ENCODE results near the gene KCNH8. TPM values are rescaled to one million over a fixed set of nuclear protein-coding genes. Genes with fewer than 3 reads are reported as not detected.

The KCNH8 gene
- total RNA-seq, 2 donors from 2014 or later = 0.46 to 3.4 TPM

DNA sequence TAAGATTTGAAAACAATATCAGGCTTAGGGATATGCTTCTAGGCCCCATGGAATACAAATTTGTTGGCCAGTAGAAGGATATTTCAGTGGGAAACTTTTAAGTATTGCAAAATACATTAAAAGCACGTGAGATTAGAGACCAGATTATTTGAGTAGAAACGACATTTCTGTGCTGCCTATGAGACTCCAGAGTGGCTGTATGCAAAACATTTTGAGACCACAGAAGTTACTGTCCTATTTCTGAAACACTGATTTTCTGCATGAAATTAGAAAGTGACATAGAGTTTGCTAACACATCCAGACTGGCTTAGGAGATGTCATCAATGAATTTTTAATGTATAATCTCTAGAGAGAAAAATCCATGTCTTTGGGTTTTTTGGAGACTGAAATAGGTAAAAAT lies 99.8 kb downstream of the KCNH8 start:
- DNase-seq (ENCODE audit: low spot score) = no peak
- Histone ChIP-seq H3K4me3 (no peak overlapping the region), H3K27ac (no peak overlapping the region), H3K9me3 (no peaks in the 10 kb centered on the region), H3K36me3 (no peaks in the 10 kb centered on the region), H3K27me3 (replicated peaks; ENCODE audit: insufficient read depth) (no peaks in the 10 kb centered on the region), H3K4me1 (replicated peaks) (no peaks in the 10 kb centered on the region)
- WGBS = 78% methylated on average over 2 of the region's 2 CpGs
- intact Hi-C loops (cut with DNase I) = no loop called here
- TF ChIP-seq POLR2AphosphoS5 (IDR thresholded peaks at IDR 0.05) = no peak
- TF ChIP-seq POLR2A (IDR thresholded peaks at IDR 0.05) = no peak
- TF ChIP-seq CTCF (IDR thresholded peaks at IDR 0.05) = no peak

- 92% methylated on average over 1 of the region's 1 CpG for WGBS
- H3K4me3 ChIP-seq = no peak overlapping the region
- DNase-seq (ENCODE audit: low spot score) = no peak
- intact Hi-C loops (cut with DNase I) = no loop called here
- TF ChIP-seq POLR2A (IDR thresholded peaks at IDR 0.05) (no peak), CTCF (IDR thresholded peaks at IDR 0.05) (no peak), POLR2AphosphoS5 (IDR thresholded peaks at IDR 0.05) (no peak)
- H3K27me3 ChIP-seq (replicated peaks; ENCODE audit: insufficient read depth) = no peaks in the 10 kb centered on the region
- no peaks in the 10 kb centered on the region for H3K36me3 ChIP-seq
- H3K4me1 ChIP-seq (replicated peaks) = no peaks in the 10 kb centered on the region
- no peak overlapping the region for H3K27ac ChIP-seq
- no peaks in the 10 kb centered on the region for H3K9me3 ChIP-seq
Observed at GRCh38 chr3:19248767-19249166, 100.5 kb downstream of the KCNH8 start.

DNA sequence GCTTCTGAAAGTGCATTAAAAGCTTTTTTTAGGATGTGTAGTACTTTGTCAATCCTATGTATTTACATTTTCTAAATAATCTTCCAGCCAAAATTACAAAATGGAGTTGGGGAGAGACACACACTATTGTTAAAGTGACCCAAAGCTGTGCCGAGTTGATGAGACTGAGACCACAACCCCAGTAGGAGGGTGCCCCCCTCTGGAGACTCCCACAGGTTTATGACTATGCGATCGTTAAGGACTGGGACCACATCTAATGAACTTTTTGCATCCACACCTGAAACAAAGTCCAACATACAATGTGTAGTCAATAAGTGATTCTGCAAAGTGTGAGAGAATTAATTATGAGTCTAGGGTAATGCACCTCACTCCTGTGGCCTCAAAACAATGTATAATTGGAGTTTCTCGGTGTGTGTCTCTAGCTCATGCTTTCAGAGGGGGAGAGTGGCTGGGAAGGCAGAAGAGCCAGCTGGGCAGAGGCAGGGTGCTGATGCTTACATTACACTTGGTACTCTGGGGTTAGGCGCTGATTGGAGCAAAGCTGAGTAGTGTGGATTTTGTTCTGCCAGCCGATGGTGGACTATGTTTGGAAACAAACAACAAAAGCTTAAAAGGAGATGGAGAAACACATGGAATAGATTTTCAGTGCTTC lies 102.8 kb downstream of the KCNH8 start:
- TF ChIP-seq POLR2A (IDR thresholded peaks at IDR 0.05) (no peak), CTCF (IDR thresholded peaks at IDR 0.05) (no peak), POLR2AphosphoS5 (IDR thresholded peaks at IDR 0.05) (no peak)
- no peaks in the 10 kb centered on the region for H3K4me1 ChIP-seq (replicated peaks)
- no peak overlapping the region for H3K4me3 ChIP-seq
- no peaks in the 10 kb centered on the region for H3K27me3 ChIP-seq (replicated peaks; ENCODE audit: insufficient read depth)
- 75% methylated on average over 6 of the region's 6 CpGs for WGBS
- DNase-seq (ENCODE audit: low spot score) = no peak
- H3K9me3 ChIP-seq = no peaks in the 10 kb centered on the region
- no peaks in the 10 kb centered on the region for H3K36me3 ChIP-seq
- no peak overlapping the region for H3K27ac ChIP-seq
- intact Hi-C loops (cut with DNase I) = no loop called here

DNA sequence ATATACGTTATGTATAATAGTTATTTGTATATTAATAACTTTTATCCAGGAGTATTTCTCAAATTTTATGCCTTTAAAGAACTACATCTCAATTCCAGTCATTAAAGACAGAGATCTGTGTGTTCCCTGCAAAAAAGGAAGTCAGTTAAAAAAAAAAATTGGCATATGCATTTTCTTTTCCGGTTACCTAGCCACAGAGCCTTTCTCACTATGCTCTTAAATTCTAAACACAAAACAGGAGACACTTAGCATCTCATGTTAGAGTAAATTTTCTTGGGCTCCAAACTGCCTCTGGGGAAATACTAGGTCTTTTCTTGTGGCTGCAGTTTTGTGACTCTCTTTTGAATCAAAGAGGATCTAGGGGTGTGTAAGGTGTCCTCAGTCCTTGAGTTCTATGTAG lies 105.9 kb downstream of the KCNH8 start:
- intact Hi-C loops (cut with DNase I) = no loop called here
- TF ChIP-seq POLR2AphosphoS5 (IDR thresholded peaks at IDR 0.05) (no peak), CTCF (IDR thresholded peaks at IDR 0.05) (no peak), POLR2A (IDR thresholded peaks at IDR 0.05) (no peak)
- H3K4me3 ChIP-seq = no peak overlapping the region
- no peaks in the 10 kb centered on the region for H3K27me3 ChIP-seq (replicated peaks; ENCODE audit: insufficient read depth)
- H3K4me1 ChIP-seq (replicated peaks) = no peaks in the 10 kb centered on the region
- 71% methylated on average over 2 of the region's 2 CpGs for WGBS
- no peak for DNase-seq (ENCODE audit: low spot score)
- no peaks in the 10 kb centered on the region for H3K36me3 ChIP-seq
- no peak overlapping the region for H3K27ac ChIP-seq
- no peaks in the 10 kb centered on the region for H3K9me3 ChIP-seq

DNA sequence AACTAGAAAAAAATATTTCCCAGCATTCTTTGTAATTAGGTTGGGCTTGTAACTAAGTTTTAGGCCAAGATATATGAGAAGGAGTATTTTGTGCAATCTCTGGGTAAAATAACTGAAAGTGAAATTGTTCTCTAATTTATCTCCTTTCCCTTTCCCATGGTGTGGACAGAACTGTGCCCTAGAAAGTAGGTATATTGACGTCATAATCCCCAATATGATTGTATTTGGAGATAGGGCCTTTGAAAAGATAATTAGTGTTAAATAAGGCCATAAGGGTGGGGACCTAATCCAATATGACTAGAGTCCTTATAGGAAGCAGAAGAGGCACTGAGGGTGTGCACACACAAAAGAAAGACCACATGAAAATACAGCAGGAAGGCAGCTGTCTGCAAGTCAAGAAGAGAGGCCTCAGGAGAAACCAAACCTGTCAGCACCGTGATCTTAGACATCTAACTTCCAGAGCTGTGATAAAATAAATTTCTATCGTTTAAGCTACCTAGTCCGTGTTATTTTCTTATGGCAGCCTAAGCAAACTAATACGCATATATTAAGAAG lies 106.6 kb downstream of the KCNH8 start:
- H3K9me3 ChIP-seq = no peaks in the 10 kb centered on the region
- H3K27ac ChIP-seq = no peak overlapping the region
- H3K36me3 ChIP-seq = no peaks in the 10 kb centered on the region
- intact Hi-C loops (cut with DNase I) = no loop called here
- no peak for DNase-seq (ENCODE audit: low spot score)
- WGBS = 95% methylated on average over 5 of the region's 5 CpGs
- no peak overlapping the region for H3K4me3 ChIP-seq
- TF ChIP-seq POLR2A (IDR thresholded peaks at IDR 0.05) (no peak), POLR2AphosphoS5 (IDR thresholded peaks at IDR 0.05) (no peak), CTCF (IDR thresholded peaks at IDR 0.05) (no peak)
- H3K27me3 ChIP-seq (replicated peaks; ENCODE audit: insufficient read depth) = no peaks in the 10 kb centered on the region
- H3K4me1 ChIP-seq (replicated peaks) = no peaks in the 10 kb centered on the region

All from prostate gland (tissue), 2 donors.